ENCODE results near the gene TMEM179B. TPM values are rescaled to one million over a fixed set of nuclear protein-coding genes. Genes with fewer than 3 reads are reported as not detected.

TMEM179B gene
- total RNA-seq, 1 experiment from 2014 or later: 33.8 TPM

- DNase-seq (ENCODE audit: low read depth): no peak
- in situ Hi-C loops (cut with HindIII; ENCODE audit: low pct_unique_long_range_greater_than_20kb, low sequenced_read_pairs): no loop called here
Observed at GRCh38 chr11:62782753-62783152, 4.4 kb upstream of the TMEM179B start.

GRCh38 chr11:62786318-62787004 is 741 bp upstream of the TMEM179B start:
- peak; percentile 87 for DNase-seq (ENCODE audit: low read depth)
- in situ Hi-C loops (cut with HindIII; ENCODE audit: low pct_unique_long_range_greater_than_20kb, low sequenced_read_pairs): no loop called here

GRCh38 chr11:62788991-62789390 is 1.8 kb downstream of the TMEM179B start:
- in situ Hi-C loops (cut with HindIII; ENCODE audit: low pct_unique_long_range_greater_than_20kb, low sequenced_read_pairs): no loop called here
- DNase-seq (ENCODE audit: low read depth): no peak

GRCh38 chr11:62789576-62789975 is 2.4 kb downstream of the TMEM179B start:
- in situ Hi-C loops (cut with HindIII; ENCODE audit: low pct_unique_long_range_greater_than_20kb, low sequenced_read_pairs): no loop called here
- DNase-seq (ENCODE audit: low read depth): no peak

- in situ Hi-C loops (cut with HindIII; ENCODE audit: low pct_unique_long_range_greater_than_20kb, low sequenced_read_pairs): no loop called here
- DNase-seq (ENCODE audit: low read depth): peak; percentile 76
Observed at GRCh38 chr11:62791501-62792201, 4.4 kb downstream of the TMEM179B start, which contains the start of gene TMEM223. TSS of gene TMEM223 (minus strand) at chr11:62792006. CDS start at chr11:62791994, 12 bp downstream.

GRCh38 chr11:62792202-62792575 is 5.0 kb downstream of the TMEM179B start:
- no peak for DNase-seq (ENCODE audit: low read depth)
- in situ Hi-C loops (cut with HindIII; ENCODE audit: low pct_unique_long_range_greater_than_20kb, low sequenced_read_pairs): no loop called here

- in situ Hi-C loops (cut with HindIII; ENCODE audit: low pct_unique_long_range_greater_than_20kb, low sequenced_read_pairs): no loop called here
Observed at GRCh38 chr11:62794201-62794775, 7.1 kb downstream of the TMEM179B start.

GRCh38 chr11:62796281-62796680 is 9.1 kb downstream of the TMEM179B start:
- no peak for DNase-seq (ENCODE audit: low read depth)

More at GRCh38 chr11:62794201-62794775, 7.1 kb downstream of the TMEM179B start:
- DNase-seq (ENCODE audit: low read depth): no peak

GRCh38 chr11:62799486-62799885 is 12.3 kb downstream of the TMEM179B start:
- in situ Hi-C loops (cut with HindIII; ENCODE audit: low pct_unique_long_range_greater_than_20kb, low sequenced_read_pairs): no loop called here
- no peak for DNase-seq (ENCODE audit: low read depth)

More at GRCh38 chr11:62796281-62796680, 9.1 kb downstream of the TMEM179B start:
- in situ Hi-C loops (cut with HindIII; ENCODE audit: low pct_unique_long_range_greater_than_20kb, low sequenced_read_pairs): no loop called here

- DNase-seq (ENCODE audit: low read depth): no peak
- in situ Hi-C loops (cut with HindIII; ENCODE audit: low pct_unique_long_range_greater_than_20kb, low sequenced_read_pairs): no loop called here
Observed at GRCh38 chr11:62801071-62801470, 13.9 kb downstream of the TMEM179B start.

- in situ Hi-C loops (cut with HindIII; ENCODE audit: low pct_unique_long_range_greater_than_20kb, low sequenced_read_pairs): no loop called here
Observed at GRCh38 chr11:62804310-62805075, 17.3 kb downstream of the TMEM179B start.

GRCh38 chr11:62805076-62805892 is 18.1 kb downstream of the TMEM179B start, which contains the start of gene NXF1:
TSS of gene NXF1 (minus strand) at chr11:62805440. CDS start at chr11:62805356, 84 bp downstream.
- in situ Hi-C loops (cut with HindIII; ENCODE audit: low pct_unique_long_range_greater_than_20kb, low sequenced_read_pairs): no loop called here
- peak; percentile 88 for DNase-seq (ENCODE audit: low read depth)

More at GRCh38 chr11:62804310-62805075, 17.3 kb downstream of the TMEM179B start:
- DNase-seq (ENCODE audit: low read depth): no peak

- in situ Hi-C loops (cut with HindIII; ENCODE audit: low pct_unique_long_range_greater_than_20kb, low sequenced_read_pairs): no loop called here
- no peak for DNase-seq (ENCODE audit: low read depth)
Observed at GRCh38 chr11:62805961-62806441, 18.8 kb downstream of the TMEM179B start.

- in situ Hi-C loops (cut with HindIII; ENCODE audit: low pct_unique_long_range_greater_than_20kb, low sequenced_read_pairs): no loop called here
- no peak for DNase-seq (ENCODE audit: low read depth)
Observed at GRCh38 chr11:62806611-62807121, 19.5 kb downstream of the TMEM179B start.

GRCh38 chr11:62810748-62811147 is 23.5 kb downstream of the TMEM179B start:
- DNase-seq (ENCODE audit: low read depth): no peak

GRCh38 chr11:62811659-62812058 is 24.5 kb downstream of the TMEM179B start:
- no peak for DNase-seq (ENCODE audit: low read depth)
- in situ Hi-C loops (cut with HindIII; ENCODE audit: low pct_unique_long_range_greater_than_20kb, low sequenced_read_pairs): no loop called here

More at GRCh38 chr11:62810748-62811147, 23.5 kb downstream of the TMEM179B start:
- in situ Hi-C loops (cut with HindIII; ENCODE audit: low pct_unique_long_range_greater_than_20kb, low sequenced_read_pairs): no loop called here

- in situ Hi-C loops (cut with HindIII; ENCODE audit: low pct_unique_long_range_greater_than_20kb, low sequenced_read_pairs): no loop called here
- DNase-seq (ENCODE audit: low read depth): no peak
Observed at GRCh38 chr11:62816557-62816956, 29.4 kb downstream of the TMEM179B start.

Measured in Caki2 (cell line).